Measurements from ENCODE around the gene USP6. TPM values are rescaled to one million over a fixed set of nuclear protein-coding genes. Genes with fewer than 3 reads are reported as not detected.
"Not testable (repeated sequence)": the region's sequence is repeated elsewhere in the genome, so short reads cannot be mapped to it uniquely, and the experiment has no call there.

The USP6 gene
- total RNA-seq, 1 donor from 2014 or later = not detected

DNA sequence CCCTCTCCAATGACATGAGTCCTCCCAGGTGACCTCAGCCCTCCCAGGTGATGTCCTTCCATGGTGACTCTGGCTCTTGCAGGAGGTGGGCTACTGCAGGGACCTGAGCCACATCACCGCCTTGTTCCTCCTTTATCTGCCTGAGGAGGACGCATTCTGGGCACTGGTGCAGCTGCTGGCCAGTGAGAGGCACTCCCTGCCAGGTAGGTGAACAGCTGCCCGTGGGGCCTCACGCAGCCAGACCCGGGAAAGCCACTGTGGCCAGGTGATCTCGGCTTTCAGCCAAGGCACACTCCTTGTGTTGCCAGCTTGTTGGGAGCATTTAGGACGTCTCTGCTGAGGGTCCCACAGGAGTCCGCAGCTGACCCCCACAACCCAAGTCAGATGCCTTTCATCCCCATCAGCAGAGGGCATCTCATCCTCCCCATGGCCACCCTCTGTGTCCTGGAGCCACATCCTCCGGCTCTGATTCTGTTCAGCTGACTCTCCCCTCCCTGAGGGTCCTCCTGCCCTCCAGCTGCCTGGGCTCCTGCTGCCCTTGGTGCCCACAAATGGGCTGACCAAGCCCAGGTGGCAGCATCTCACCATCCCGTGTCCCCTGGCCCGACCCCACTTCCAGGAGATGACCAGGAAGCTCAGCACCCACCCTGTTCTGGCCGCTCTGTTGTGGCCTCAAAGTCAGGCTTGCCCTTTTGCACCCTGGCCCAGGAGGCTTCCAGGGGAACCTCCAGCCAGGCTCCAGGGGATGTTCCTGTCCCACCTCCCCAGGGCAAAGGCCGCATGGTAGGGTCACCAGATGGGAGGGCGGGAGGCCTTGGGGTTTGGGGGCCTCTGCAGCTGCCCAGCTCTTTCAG, 20.1 kb downstream of the USP6 start:
- no peak for ATAC-seq

DNA sequence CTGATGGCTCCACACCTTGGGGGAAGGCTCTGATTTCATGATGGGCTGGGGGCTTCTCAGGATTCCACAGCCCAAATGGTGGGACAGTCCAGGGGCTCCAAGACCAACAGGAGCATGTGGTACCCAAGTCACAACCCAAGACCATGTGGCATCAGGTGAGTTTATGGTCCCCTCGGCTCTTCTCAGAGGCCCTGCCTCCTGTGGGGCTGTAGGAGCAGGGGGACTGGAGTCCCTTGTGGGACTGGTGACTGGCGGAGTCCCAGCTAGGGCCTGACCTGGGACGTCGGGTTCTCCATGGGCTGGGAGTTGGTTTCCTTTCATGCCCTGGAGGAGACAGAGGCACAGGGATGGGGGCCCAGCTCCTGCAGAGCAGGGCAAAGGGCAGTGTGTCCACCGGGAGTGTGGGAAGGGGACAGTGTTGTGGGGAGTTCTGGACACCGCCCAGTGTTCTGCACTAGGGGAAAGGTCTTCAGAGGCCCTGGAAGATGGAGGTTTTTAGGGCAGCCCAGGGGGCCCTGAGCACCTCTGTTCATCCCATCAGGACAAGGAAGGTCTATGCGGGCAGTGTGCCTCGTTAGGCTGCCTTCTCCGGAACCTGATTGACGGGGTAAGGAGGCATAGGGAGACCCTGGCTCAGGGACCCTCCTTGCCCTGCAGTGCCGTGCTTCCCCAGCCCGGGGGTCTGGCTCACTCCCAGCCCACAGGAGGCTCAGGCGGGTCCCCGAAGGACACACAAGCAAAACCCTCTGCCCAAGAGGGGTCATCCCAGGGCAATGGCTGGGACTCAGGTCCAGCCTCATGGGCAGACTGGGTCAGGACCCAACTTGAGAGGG, 21.0 kb downstream of the USP6 start:
- ATAC-seq = not testable (repeated sequence)

DNA sequence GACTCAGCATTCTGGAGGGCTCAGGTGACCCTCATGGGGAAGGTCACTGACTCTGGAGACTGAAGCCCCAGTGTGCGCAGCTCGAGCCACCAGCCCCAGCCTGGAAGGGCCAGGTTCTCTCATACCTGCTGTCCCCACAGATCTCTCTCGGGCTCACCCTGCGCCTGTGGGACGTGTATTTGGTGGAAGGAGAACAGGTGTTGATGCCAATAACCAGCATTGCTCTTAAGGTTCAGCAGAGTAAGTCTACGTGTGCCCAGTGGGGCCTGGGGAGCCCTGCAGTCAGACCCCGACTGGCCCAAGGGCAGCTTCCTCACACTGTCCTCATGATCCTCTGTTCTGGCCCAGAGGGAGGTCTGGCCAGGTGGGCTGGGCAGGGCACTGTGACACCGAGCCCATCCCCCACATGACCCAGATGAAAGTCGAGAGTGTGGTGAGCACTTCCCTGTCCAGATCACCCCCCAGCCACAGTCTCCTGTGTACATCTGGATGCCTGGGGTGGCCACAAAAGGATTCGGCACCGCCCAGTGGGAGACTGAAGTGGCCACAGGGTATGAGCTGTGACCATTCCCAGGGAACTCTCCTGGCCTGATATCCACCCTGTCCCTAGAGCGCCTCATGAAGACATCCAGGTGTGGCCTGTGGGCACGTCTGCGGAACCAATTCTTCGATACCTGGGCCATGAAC, 21.8 kb downstream of the USP6 start:
- not testable (repeated sequence) for ATAC-seq

DNA sequence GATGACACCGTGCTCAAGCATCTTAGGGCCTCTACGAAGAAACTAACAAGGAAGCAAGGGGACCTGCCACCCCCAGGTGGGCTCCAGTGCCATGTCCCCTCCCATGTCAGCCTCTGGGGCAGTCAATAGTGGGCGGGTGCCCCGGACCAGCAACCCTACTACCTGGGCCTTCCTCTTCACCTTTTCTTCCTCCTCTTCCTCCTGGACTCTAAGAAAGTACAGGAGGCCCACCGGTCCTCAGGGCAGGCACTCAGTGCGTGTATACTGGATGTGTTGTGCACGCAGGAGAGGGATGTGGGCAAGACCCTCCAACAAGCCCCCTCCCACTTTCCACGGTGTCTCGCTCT, 22.3 kb downstream of the USP6 start:
- not testable (repeated sequence) for ATAC-seq

DNA sequence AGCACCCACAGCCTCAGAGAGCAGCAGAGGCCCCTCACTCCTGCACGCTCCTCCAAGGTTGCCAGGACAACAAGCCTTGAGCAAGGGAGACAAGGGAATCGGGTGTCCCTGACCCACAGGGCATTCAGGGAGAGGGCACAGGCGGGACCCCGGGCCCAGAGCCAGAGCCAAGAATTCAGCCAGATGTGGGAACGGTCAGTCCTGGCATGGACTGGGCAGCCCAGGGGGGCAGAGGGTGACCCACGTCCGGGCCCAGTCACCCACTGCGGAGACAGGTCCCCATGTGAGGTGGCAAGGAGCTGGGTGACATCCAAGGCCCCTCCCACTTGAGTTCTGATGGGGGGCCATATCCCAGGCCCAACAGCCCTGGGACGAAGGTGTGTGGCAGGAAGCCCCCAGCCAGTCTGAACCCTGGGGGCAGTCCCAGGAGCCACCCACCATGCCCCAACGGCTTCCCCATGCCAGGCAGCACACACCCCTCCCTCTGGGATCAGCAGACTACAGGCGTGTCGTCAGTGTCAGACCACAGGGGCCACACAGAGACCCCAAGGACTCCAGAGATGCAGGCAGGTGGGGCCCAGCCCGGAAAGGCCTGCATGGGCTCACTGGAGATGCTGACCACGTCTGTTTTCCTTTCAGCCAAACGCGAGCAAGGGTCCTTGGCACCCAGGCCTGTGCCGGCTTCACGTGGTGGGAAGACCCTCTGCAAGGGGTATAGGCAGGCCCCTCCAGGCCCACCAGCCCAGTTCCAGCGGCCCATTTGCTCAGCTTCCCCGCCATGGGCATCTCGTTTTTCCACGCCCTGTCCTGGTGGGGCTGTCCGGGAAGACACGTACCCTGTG, 23.0 kb downstream of the USP6 start:
- no peak for ATAC-seq

DNA sequence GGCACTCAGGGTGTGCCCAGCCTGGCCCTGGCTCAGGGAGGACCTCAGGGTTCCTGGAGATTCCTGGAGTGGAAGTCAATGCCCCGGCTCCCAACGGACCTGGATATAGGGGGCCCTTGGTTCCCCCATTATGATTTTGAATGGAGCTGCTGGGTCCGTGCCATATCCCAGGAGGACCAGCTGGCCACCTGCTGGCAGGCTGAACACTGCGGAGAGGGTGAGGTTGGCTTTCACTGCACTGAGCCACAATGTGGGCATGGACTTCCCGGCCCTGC, 23.6 kb downstream of the USP6 start:
- no peak for ATAC-seq

DNA sequence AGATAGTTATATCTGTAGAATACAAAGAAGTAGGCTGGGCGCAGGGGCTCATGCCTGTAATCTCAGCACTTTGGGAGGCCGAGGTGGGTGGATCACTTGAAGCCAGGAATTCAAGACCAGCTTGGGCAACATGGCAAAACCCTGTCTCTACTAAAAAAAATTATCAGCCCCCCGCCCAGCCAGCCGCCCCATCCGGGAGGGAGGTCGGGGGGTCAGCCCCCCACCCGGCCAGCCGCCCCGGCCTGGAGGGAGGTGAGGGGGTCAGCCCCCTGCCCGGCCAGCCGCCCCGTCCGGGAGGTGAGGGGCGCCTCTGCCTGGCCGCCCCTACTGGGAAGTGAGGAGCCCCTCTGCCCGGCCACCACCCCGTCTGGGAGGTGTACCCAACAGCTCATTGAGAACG, 27.0 kb downstream of the USP6 start:
- ATAC-seq = not testable (repeated sequence)

DNA sequence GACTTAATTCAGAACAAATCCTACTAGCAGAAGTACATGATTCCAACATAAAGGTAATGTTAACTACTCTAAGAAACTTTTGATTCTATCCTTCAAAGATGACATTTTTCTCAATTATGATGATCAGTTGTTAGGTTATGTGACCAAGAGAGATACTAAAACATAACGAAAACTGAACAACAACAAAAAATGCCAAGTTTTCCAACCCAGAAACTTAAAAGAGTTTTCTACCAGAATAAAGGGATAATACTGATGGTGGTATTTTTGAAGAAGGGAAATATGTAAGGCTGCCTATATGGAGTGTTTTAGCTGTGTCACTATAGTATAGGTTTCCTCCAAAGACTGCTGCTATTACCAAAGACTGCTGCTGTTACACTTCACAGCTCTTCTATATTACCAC, 30.3 kb downstream of the USP6 start:
- not testable (repeated sequence) for ATAC-seq

DNA sequence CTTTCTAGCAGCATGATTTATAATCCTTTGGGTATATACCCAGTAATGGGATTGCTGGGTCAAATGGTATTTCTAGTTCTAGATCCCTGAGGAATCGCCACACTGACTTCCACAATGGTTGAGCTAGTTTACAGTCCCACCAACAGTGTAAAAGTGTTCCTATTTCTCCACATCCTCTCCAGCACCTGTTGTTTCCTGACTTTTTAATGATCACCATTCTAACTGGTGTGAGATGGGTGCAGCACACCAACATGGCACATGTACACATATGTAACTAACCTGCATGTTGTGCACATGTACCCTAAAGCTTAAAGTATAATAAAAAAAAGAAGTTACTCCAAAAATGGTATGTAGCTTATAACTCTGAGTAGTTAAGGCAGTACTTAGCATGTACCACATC, 44.9 kb downstream of the USP6 start:
- not testable (repeated sequence) for ATAC-seq

DNA sequence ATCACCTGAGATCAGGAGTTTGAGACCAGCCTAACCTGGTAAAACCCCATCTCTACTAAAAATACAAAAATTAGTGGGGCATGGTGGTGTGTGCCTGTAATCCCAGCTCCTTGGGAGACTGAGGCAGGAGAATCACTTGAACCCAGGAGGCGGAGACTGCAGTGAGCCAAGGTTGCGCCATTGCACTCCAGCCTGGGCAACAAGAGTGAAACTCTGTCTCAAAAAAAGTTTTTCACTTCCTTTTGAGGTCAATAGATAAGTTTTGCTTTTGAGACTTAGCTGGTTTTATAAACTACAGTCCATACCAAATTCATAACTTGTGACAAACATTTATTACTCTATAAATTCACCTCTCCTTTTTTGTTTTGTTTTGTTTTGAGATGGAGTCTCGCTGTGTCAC, 46.0 kb downstream of the USP6 start:
- ATAC-seq = not testable (repeated sequence)

DNA sequence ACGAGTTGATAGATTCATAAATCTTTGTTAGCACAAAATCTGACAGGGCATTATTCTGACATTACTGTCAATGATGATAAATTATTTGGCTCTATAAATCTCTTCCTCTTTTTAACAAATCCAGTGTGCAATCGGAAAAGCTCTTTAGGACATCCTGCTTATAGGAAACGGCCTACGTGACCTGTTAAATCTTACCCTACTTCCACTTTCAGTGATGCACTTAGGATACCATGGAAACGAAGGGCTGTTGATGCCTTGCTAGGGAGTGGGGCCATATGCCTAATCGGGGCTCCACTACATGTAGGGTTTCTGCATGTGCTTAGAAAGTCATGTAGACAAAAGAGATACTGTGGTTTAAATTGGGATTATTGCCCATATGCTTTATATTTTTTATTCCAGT, 48.6 kb downstream of the USP6 start:
- no peak for ATAC-seq

DNA sequence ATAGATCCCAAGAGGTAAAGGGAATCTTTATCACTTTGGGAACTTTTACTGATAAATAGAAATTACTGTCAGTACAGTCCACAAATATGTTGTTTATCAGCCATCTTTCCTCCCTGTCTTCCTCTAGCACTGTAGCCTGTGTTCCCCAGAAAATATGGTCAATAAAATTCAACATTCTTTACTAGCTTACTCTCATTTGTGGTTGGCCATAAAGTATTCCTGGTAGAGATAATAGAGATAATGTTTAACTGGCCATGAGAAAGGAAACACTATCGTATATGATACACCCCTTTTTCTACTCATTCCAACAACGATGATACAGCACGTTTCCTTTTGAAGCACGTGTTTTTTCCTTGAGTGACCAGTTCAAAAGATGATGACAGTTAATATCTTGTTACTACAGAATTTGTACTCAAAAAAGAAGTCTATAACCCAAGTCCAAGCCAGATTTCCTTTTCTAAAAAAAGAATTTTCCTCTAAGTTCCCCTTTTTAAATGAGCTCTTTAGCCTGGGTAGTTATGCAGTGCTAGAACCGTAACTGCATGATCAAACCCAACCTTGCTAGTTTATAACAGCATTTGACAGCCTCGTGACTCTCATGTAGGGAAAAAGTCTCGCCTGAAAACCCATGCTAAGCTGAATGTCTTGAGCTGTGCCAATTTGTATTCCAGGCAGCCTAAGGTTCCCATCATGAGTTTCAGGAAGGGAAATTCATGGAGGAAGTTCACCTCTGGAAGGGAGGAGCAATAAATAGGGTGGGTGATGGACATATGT, 50.1 kb downstream of the USP6 start:
- ATAC-seq = not testable (repeated sequence)

DNA sequence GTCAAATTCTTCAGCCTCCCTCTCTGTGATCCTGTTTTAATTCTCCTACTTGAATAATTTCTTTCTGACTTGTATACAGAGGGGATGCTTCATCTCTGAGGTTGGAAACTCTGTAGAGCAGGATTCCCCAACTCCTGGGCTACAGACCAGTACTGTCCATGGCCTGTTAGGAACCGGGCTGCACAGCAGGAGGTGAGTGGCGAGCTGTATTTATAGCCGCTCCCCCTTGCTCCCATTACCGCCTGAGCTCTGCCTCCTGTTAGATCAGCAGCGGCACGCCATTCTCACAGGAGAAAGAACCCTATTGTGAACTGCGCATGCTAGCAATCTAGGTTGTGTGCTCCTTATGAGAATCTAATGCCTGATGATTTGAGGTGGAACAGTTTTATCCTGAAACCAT, 59.2 kb downstream of the USP6 start:
- ATAC-seq = not testable (repeated sequence)

DNA sequence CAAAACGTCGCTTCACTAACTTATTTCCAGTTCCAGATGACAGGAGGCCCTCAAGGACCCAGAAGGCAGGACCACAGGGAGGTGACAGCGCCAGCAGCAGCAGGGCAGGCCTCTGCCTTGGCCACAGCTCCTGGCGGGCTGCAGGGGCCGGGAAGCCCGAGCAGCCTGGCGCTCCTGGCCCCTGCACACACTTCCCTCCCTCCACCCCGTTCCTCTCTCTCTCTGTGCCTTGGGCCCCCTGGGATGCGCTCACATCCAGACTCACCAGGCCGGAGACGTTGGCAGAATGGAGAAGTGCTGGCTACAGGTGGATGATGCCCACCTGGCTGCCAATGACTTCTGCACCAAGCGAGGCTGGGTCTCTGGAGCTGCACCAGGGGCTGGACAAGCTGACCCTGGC, 63.2 kb downstream of the USP6 start:
- ATAC-seq = no peak

DNA sequence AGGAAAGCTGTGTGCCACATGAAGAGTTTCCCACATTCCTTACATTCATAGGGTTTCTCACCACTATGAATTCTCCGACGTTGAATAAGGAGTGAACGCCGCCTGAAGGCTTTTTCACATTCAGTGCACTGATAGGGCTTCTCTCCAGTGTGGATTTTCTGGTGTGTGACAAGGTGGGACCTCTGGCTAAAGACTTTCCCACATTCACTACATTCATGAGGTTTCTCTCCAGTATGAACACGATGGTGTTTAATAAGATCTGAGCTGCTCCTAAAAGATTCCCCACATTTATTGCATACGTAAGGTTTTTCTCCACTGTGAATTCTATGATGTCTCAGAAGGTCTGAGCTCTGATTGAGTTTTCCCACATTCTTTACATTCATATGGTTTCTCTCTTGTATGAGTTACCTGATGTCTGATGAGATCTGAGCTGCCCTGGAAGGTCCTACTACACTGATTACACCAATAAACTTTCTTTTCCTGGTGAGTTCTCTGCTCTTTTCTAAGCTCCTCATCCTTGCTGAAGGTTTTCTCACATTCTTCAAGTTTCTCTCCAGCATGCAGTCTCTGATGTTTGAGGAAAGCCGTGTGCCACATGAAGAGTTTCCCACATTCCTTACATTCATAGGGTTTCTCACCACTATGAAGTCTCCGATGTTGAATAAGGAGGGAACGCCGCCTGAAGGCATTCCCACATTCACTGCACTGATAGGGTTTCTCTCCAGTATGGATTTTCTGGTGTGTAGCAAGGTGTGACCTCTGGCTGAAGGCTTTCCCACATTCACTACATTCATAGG, 65.9 kb downstream of the USP6 start:
- no peak for ATAC-seq

DNA sequence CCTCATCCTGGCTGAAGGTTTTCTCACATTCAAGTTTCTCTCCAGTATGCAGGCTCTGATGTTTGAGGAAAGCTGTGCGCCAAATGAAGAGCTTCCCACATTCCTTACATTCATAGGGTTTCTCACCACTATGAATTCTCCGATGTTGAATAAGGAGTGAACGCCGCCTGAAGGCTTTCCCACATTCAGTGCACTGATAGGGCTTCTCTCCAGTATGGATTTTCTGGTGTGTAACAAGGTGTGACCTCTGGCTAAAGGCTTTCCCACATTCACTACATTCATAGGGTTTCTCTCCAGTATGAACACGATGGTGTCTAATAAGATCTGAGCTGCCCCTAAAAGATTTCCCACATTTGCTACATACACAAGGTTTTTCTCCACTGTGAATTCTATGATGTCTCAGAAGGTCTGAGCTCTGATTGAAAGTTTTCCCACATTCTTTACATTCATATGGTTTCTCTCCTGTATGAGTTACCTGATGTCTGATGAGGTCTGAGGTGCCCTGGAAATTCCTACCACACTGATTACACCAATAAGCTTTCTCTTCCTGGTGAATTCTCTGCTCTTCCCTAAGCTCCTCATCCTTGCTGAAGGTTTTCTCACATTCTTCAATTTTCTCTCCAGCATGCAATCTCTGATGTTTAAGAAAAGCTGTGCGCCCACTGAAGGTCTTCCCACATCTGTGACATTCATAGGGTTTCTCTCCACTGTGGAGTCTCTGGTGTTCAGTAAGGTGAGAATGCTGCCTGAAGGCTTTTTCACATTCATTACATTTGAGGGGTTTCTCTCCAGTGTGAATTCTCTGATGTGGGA, 67.0 kb downstream of the USP6 start:
- ATAC-seq = no peak

DNA sequence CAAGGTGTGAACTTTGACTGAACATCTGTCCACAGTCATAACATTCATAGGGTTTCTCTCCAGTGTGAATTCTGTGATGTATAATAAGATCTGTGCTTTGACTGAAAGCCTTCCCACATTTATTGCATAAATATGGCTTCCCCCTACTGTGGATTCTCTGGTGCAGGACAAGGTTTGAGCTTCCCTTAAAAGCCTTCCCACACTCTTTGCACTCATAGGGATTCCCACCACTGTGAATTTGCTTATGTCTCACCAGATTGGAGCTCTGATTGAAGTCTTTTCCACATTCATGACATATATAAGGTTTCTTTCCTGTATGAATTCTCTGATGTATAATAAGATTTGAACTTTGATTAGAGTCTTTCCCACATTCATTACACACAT, 67.6 kb downstream of the USP6 start:
- no peak for ATAC-seq

DNA sequence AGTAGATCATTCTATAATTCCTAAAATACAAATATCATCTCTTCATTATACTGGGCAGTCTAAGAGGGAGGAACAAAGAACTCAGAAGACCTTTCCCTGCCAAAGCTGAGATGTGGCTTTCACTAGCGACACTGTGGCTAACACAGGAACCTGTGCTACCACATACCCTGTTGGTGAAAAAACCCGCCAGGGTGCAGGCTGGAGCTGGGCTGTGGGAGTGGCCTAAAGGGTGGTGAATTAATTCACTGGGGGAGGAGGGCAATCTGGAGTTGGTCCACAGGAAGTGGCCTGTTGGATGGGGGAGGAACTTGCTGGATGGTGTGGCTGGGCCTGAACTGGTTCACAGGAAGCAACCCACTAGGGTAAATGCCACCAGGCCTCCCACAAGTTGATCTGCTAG, 68.5 kb downstream of the USP6 start:
- ATAC-seq = no peak

DNA sequence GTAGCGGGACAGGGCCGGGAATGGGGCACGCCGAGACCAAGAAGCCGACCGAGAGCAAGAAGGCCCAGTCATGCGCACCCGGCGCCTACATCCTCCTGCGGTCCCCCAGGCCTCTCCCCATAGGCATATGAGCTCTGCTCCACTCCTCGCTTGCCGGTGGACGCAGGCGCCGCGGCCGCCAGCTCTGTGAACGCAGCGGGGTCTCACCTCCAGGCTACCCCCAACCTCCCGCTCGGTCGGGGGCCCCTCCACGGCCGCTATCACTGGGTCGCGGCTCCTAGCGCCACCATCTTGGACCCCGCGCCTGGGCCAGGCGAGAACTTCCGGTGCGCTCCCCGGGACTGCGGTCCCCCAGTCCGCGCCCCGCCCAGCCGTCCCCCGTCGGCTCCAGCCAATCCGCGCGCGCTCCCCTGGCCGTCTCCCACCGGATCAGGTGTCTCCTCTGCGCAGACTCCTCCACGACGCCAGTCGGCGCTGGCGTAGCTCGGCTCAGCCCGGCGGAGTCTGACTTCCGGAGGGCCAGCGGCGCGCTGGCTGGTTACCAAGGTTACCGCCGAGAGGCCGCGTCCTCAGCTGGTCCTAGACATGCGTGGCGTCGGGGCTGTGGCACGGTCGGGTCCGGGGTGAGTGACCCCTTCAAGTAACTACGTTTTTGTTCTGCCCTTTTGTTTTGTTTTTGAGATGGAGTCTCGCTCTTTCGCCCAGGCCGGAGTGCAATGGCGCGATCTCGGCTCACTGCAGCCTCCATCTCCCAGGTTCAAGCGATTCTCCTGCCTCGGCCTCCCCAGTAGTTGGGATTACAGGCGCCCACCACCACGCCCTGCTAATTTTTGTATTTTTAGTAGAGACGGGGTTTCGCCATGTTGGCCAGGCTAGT, 75.9 kb downstream of the USP6 start, which contains the start of gene ZNF594:
ZNF594 (minus strand) TSS at position 328 of the 877 bp plus-strand sequence. CDS start 7,612 bp downstream, outside the sequence.
- ATAC-seq = peak; percentile 99
